ENCODE results near the gene BEST1. TPM values are rescaled to one million over a fixed set of nuclear protein-coding genes. Genes with fewer than 3 reads are reported as not detected.
A peak's percentile ranks its signal among the peaks of the same experiment; 100 is the strongest.

BEST1 gene
- total and polyA plus RNA-seq, 7 donors: 0.81 to 9.8 (median 1.4) TPM

DNA sequence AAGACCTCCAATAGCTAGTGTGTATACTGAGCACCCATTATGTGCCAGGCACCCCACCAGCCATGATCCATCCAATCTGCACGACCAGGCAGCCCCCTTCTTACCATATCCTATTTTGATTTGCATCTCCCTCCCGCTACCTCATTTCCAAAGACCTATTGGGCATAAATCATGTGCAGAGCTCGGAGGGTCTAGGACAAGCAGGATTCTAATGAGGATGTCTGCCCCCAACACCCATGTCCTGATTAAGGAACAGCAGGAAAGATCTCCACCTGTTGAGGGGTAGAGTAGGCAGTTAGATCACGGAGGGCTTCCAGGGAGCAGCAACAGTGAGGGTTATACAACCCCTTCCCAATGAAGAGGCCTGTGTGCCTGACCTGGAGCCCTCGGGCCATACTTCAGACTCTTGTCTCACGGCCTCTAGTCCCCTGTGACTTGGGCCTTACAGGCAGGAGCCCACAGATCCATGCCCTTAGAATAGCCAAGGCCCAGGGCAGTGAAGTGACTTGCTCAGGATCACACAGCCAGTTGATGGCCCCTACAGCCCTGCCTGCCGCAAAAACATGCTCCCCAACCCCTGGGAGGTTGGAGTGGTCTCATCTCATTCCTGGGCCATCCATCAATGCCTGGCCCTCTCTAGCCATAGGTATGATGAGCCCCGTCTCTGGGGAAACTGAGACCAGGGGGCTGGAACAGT is 36.3 kb upstream of the BEST1 start:
- no peaks in the 10 kb centered on the region for H3K9me3 ChIP-seq
- no peak for ATAC-seq
- no peaks in the 10 kb centered on the region for H3K4me1 ChIP-seq
- no peak for DNase-seq
- intact Hi-C loops (cut with DNase I): no loop called here
- H3K36me3 ChIP-seq (ENCODE audit: insufficient read depth in 1 of 2, low read depth in 1 of 2): no peaks in the 10 kb centered on the region
- no peak overlapping the region for H3K4me3 ChIP-seq
- 77 to 86% (median 78%) methylated on average over 8 of the region's 8 CpGs for WGBS, 3 donors
- H3K27ac ChIP-seq: no peak overlapping the region
- peaks cover 0 to 11% (median 5%) of the 10 kb centered on the region in 3 donors for H3K27me3 ChIP-seq (ENCODE audit: insufficient read depth in 3 of 3, low read length in 2 of 3)
- TF ChIP-seq, protein P1, sequence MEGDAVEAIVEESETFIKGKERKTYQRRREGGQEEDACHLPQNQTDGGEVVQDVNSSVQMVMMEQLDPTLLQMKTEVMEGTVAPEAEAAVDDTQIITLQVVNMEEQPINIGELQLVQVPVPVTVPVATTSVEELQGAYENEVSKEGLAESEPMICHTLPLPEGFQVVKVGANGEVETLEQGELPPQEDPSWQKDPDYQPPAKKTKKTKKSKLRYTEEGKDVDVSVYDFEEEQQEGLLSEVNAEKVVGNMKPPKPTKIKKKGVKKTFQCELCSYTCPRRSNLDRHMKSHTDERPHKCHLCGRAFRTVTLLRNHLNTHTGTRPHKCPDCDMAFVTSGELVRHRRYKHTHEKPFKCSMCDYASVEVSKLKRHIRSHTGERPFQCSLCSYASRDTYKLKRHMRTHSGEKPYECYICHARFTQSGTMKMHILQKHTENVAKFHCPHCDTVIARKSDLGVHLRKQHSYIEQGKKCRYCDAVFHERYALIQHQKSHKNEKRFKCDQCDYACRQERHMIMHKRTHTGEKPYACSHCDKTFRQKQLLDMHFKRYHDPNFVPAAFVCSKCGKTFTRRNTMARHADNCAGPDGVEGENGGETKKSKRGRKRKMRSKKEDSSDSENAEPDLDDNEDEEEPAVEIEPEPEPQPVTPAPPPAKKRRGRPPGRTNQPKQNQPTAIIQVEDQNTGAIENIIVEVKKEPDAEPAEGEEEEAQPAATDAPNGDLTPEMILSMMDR (IDR thresholded peaks at IDR 0.05): no peak

GRCh38 chr11:61914471-61915171 is 35.5 kb upstream of the BEST1 start:
- TF ChIP-seq, protein P1 (IDR thresholded peaks at IDR 0.05): no peak
- WGBS, 3 donors: 83 to 84% (median 83%) methylated on average over 7 of the region's 7 CpGs
- no peak for DNase-seq
- intact Hi-C loops (cut with DNase I): no loop called here
- no peaks in the 10 kb centered on the region for H3K36me3 ChIP-seq (ENCODE audit: insufficient read depth in 1 of 2, low read depth in 1 of 2)
- H3K27ac ChIP-seq: no peak overlapping the region
- H3K4me3 ChIP-seq: peak overlapping the region; percentile 69
- peaks cover 0 to 17% (median 5%) of the 10 kb centered on the region in 3 donors for H3K27me3 ChIP-seq (ENCODE audit: insufficient read depth in 3 of 3, low read length in 2 of 3)
- H3K4me1 ChIP-seq: no peaks in the 10 kb centered on the region
- H3K9me3 ChIP-seq: no peaks in the 10 kb centered on the region
- ATAC-seq: no peak

GRCh38 chr11:61916737-61917333 is 33.3 kb upstream of the BEST1 start:
- H3K4me1 ChIP-seq: no peaks in the 10 kb centered on the region
- no peaks in the 10 kb centered on the region for H3K9me3 ChIP-seq
- WGBS, 3 donors: 7 to 21% (median 8%) methylated on average over 15 to 32 of the region's 32 CpGs
- ATAC-seq: no peak
- DNase-seq: no peak
- intact Hi-C loops (cut with DNase I): no loop called here
- no peaks in the 10 kb centered on the region for H3K36me3 ChIP-seq (ENCODE audit: insufficient read depth in 1 of 2, low read depth in 1 of 2)
- H3K27ac ChIP-seq: no peak overlapping the region
- peak overlapping the region; percentile 69 for H3K4me3 ChIP-seq
- TF ChIP-seq, protein P1 (IDR thresholded peaks at IDR 0.05): no peak
- peaks cover 0 to 23% (median 8%) of the 10 kb centered on the region in 3 donors for H3K27me3 ChIP-seq (ENCODE audit: insufficient read depth in 3 of 3, low read length in 2 of 3)

DNA sequence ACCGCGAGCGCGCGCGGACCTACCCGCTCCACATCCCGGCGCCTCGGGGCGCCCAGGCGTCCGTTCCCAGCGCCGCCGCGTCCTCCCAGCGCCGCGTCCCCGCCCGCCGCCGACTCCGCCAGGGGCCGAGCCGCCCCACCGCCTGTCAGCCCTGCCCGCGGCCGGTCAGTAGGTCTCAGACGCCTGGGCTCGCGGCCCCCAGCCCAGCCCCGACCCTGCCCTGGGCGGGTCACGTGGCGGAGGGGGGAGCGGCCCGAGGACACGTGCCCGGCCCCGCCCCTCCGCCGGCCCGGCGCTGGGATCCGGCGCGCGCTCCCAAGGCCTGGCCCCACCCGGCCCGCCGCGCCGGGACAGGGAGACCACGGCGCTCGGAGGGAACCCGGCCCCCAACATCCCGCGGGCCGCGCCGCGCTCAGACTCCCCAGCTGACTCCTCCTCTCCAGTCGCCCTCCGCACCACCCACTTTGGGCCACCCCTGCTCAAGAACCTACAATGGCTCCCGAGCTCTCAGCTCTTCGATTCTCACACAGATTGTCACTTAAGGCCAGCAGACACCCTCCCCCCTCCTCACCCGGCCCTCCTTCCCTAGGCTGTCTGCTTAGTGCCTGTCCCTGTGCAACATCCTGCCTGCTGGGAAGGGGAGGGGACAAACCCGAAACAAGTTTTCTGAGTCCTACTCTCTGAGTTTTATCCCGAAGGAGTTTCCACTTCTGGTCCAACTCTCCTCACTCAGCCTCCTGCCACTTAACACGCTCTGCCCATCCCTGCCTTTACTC is 32.6 kb upstream of the BEST1 start, which contains the start of gene RAB3IL1:
TSS of gene RAB3IL1 (minus strand) at position 233 of the 776 bp plus-strand sequence. CDS start at position 34, 199 bp downstream.
- H3K9me3 ChIP-seq: no peaks in the 10 kb centered on the region
- intact Hi-C loops (cut with DNase I): no loop called here
- no peaks in the 10 kb centered on the region for H3K4me1 ChIP-seq
- ATAC-seq (peak; percentile 82 to 85 (median 83)), DNase-seq (peak; percentile 82)
- H3K4me3 ChIP-seq: peak within 1 kb of the TSS; percentile 69
- H3K27ac ChIP-seq: peak within 1 kb of the TSS; percentile 53
- 2 to 6% (median 4%) methylated on average over 19 to 74 of the region's 74 CpGs for WGBS, 3 donors
- no peaks in the 10 kb centered on the region for H3K36me3 ChIP-seq (ENCODE audit: insufficient read depth in 1 of 2, low read depth in 1 of 2)
- peaks cover 0 to 23% (median 8%) of the 10 kb centered on the region in 3 donors for H3K27me3 ChIP-seq (ENCODE audit: insufficient read depth in 3 of 3, low read length in 2 of 3)
- TF ChIP-seq, protein P1 (IDR thresholded peaks at IDR 0.05): no peak
